WTC11 (cell line): ENCODE data around the gene BCOR. TPM values are rescaled to one million over a fixed set of nuclear protein-coding genes. Genes with fewer than 3 reads are reported as not detected.

Source experiments
- ATAC-seq: fragments of 200-7000 bp; cut with Tn5 transposase; 2 replicates; pipeline ENCODE4 v1.10.0; 2021; ENCODE audit warnings: mild to moderate bottlenecking, moderate library complexity
- CTCF ChIA-PET: fragments of 300-600 bp; sonication (Branson Sonifier 250); formaldehyde crosslinking; loops from one replicate; lab custom pipeline; 2021; ENCODE audit warnings: antibody characterized with exemption; lab: Charles Lee
- POLR2A ChIA-PET: fragments of 350-600 bp; sonication (Branson Sonifier 250); formaldehyde crosslinking; loops from one replicate; lab custom pipeline; 2021; ENCODE audit warnings: antibody characterized with exemption; lab: Charles Lee
- DNase-seq: peaks from one replicate; pipeline ENCODE4 v3.0.0; 2021; ENCODE audit warnings: low spot score
- H3K27ac Mint-ChIP-seq: 2 replicates; pipeline ENCODE4 v1.8.0; 2021; ENCODE audit warnings: mixed read lengths
- H3K27me3 Mint-ChIP-seq: 2 replicates; pipeline ENCODE4 v1.8.0; 2021; ENCODE audit warnings: low read depth, mild to moderate bottlenecking, moderate library complexity, mixed read lengths
- H3K36me3 Mint-ChIP-seq: 2 replicates; pipeline ENCODE4 v1.8.0; 2021; ENCODE audit warnings: mixed read lengths
- H3K4me1 Mint-ChIP-seq: 2 replicates; pipeline ENCODE4 v1.8.0; 2022; ENCODE audit warnings: mixed read lengths
- H3K4me3 Mint-ChIP-seq: 2 replicates; pipeline ENCODE4 v1.8.0; 2021; ENCODE audit warnings: mild to moderate bottlenecking, moderate library complexity, mixed read lengths
- H3K9me3 Mint-ChIP-seq: 2 replicates; pipeline ENCODE4 v1.8.0; 2021; ENCODE audit warnings: mixed read lengths
- AFF4 ChIP-seq: sonication (generic); formaldehyde crosslinking; IDR thresholded peaks from 2 replicates; pipeline ENCODE4 v1.8.1; 2023; ENCODE audit warnings: mild to moderate bottlenecking, missing genetic modification reagents, borderline replicate concordance
- ARID4B ChIP-seq: sonication (generic); formaldehyde crosslinking; IDR thresholded peaks from 2 replicates; pipeline ENCODE4 v1.8.0; 2023; ENCODE audit warnings: missing genetic modification reagents, mild to moderate bottlenecking, borderline replicate concordance
- ATF1 ChIP-seq: sonication (generic); formaldehyde crosslinking; IDR thresholded peaks from 2 replicates; pipeline ENCODE4 v1.8.1; 2023; ENCODE audit warnings: mild to moderate bottlenecking, moderate library complexity, missing genetic modification reagents
- ATF6 ChIP-seq: sonication (generic); formaldehyde crosslinking; IDR thresholded peaks from 2 replicates; pipeline ENCODE4 v1.8.1; 2023; ENCODE audit warnings: mild to moderate bottlenecking, missing genetic modification reagents
- CREB1 ChIP-seq: sonication (generic); formaldehyde crosslinking; IDR thresholded peaks from 2 replicates; pipeline ENCODE4 v1.8.0; 2023; ENCODE audit warnings: mild to moderate bottlenecking, missing genetic modification reagents
- E2F4 ChIP-seq: sonication (generic); formaldehyde crosslinking; IDR thresholded peaks from 2 replicates; pipeline ENCODE4 v1.8.1; 2022; ENCODE audit warnings: low read depth, mild to moderate bottlenecking, moderate library complexity, missing genetic modification reagents, borderline replicate concordance
- FOXK1 ChIP-seq: sonication (generic); formaldehyde crosslinking; IDR thresholded peaks from 2 replicates; pipeline ENCODE4 v1.8.0; 2022; ENCODE audit warnings: mild to moderate bottlenecking, moderate library complexity, missing genetic modification reagents
- FOXP4 ChIP-seq: sonication (generic); formaldehyde crosslinking; IDR thresholded peaks from 2 replicates; pipeline ENCODE4 v1.8.0; 2022; ENCODE audit warnings: mild to moderate bottlenecking, missing genetic modification reagents
- HMGXB4 ChIP-seq: sonication (generic); formaldehyde crosslinking; IDR thresholded peaks from 2 replicates; pipeline ENCODE4 v1.8.1; 2023; ENCODE audit warnings: mild to moderate bottlenecking, moderate library complexity, missing genetic modification reagents
- MYBL2 ChIP-seq: sonication (generic); formaldehyde crosslinking; IDR thresholded peaks from 2 replicates; pipeline ENCODE4 v1.8.1; 2023; ENCODE audit warnings: mild to moderate bottlenecking, moderate library complexity, missing genetic modification reagents
- NR2C2 ChIP-seq: sonication (generic); formaldehyde crosslinking; IDR thresholded peaks from 2 replicates; pipeline ENCODE4 v1.8.0; 2022; ENCODE audit warnings: mild to moderate bottlenecking, missing genetic modification reagents
- OVOL2 ChIP-seq: fragments of 250-450 bp; sonication (Bioruptor Pico); IDR thresholded peaks from 2 replicates; pipeline ENCODE4 v1.9.0; 2021; ENCODE audit warnings: mild to moderate bottlenecking, borderline replicate concordance
- PRDM15 ChIP-seq: sonication (generic); formaldehyde crosslinking; IDR thresholded peaks from 2 replicates; pipeline ENCODE4 v1.8.0; 2022; ENCODE audit warnings: missing genetic modification reagents
- PREB ChIP-seq: sonication (generic); formaldehyde crosslinking; IDR thresholded peaks from 2 replicates; pipeline ENCODE4 v1.8.1; 2022; ENCODE audit warnings: mild to moderate bottlenecking, missing genetic modification reagents, moderate library complexity, borderline replicate concordance
- ZBTB21 ChIP-seq: sonication (generic); formaldehyde crosslinking; IDR thresholded peaks from 2 replicates; pipeline ENCODE4 v1.8.1; 2023; ENCODE audit warnings: mild to moderate bottlenecking, missing genetic modification reagents, borderline replicate concordance
- total RNA-seq: library from RNA; stranded (reverse); gene quantifications from 3 replicates; pipeline ENCODE4 v1.2.3, GENCODE V29; 2021

Gene BCOR
- total RNA-seq, 1 experiment from 2014 or later, result 44.5 TPM

GRCh38 chrX:40057405-40057804 lies 40.4 kb downstream of the BCOR start (continued):
- TF ChIP-seq E2F4 (CRISPR knock-in tag), result no peak
- no peak for TF ChIP-seq OVOL2 (CRISPR knock-in tag)

- H3K27me3 Mint-ChIP-seq, result no peaks in the 10 kb centered on the region
- no peak for ATAC-seq
- ChIA-PET POLR2A (no interaction called here), CTCF (interaction anchor here (1.2 to 1.7 kb wide), 5 partner anchors 38 to 325 kb away, joined by 3 to 6 read pairs (median 3); no protein-coding TSS in a partner anchor)
- H3K9me3 Mint-ChIP-seq, result peaks cover 17% of the 10 kb centered on the region
- H3K4me1 Mint-ChIP-seq, result peaks cover 12% of the 10 kb centered on the region
- H3K27ac Mint-ChIP-seq, result no peak overlapping the region
- peaks cover 90% of the 10 kb centered on the region for H3K36me3 Mint-ChIP-seq
- no peak for DNase-seq
- H3K4me3 Mint-ChIP-seq, result no peak overlapping the region
- TF ChIP-seq MYBL2 (CRISPR knock-in tag), result no peak
- TF ChIP-seq ATF6 (CRISPR knock-in tag), result no peak
- TF ChIP-seq CREB1 (CRISPR knock-in tag), result no peak
- no peak for TF ChIP-seq AFF4
- no peak for TF ChIP-seq FOXK1
- no peak for TF ChIP-seq NR2C2 (CRISPR knock-in tag)
- no peak for TF ChIP-seq PRDM15 (CRISPR knock-in tag)
- no peak for TF ChIP-seq ARID4B (CRISPR knock-in tag)
- no peak for TF ChIP-seq PREB (CRISPR knock-in tag)
- TF ChIP-seq FOXP4 (CRISPR knock-in tag), result no peak
- TF ChIP-seq HMGXB4, result no peak
- TF ChIP-seq ZBTB21 (CRISPR knock-in tag), result no peak
- no peak for TF ChIP-seq ATF1 (CRISPR knock-in tag)
These were observed 41.3 kb downstream of the BCOR start for GRCh38 chrX:40056420-40056819.
